ENCODE data around the gene RNU6-9. TPM values are rescaled to one million over a fixed set of nuclear protein-coding genes. Genes with fewer than 3 reads are reported as not detected.

Gene RNU6-9
- not detected for total RNA-seq

DNA sequence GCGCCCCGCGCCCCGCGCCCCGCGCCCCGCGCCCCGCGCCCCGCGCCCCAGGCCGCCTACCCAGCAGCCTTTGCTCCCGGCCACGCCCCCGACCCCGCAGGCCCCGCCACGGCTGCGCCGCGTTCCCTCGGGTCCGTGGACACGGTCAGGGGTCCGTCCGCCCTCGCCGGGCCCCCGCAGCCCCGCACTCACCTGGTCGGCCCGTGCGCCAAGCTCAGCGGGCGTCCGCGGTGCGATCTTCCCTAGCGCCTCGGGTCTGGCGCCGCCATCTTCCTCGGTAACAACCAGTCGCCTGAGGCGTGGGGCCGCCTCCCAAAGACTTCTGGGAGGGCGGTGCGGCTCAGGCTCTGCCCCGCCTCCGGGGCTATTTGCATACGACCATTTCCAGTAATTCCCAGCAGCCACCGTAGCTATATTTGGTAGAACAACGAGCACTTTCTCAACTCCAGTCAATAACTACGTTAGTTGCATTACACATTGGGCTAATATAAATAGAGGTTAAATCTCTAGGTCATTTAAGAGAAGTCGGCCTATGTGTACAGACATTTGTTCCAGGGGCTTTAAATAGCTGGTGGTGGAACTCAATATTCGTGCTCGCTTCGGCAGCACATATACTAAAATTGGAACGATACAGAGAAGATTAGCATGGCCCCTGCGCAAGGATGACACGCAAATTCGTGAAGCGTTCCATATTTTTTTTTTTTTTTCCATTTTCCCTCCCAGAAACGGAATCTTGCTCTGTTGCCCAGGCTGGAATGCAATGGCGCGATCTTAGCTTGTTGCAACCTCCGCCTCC lies at the start of gene RNU6-9, which contains the start of gene MED16:
Gene RNU6-9 (plus strand): TSS at position 591 of the 796 bp plus-strand sequence.
Gene MED16 (minus strand): TSS at position 294 of the 796 bp plus-strand sequence. CDS start 2,056 bp downstream, outside the sequence.
- Histone ChIP-seq H3K4me1 (peaks cover 6% of the 10 kb centered on the region in 2 donors), H3K27ac (peak within 1 kb of the TSS; percentile 71 to 94 (median 90)), H3K36me3 (peaks cover 5 to 6% of the 10 kb centered on the region in 2 donors), H3K4me3 (replicated peaks in 1 of 3) (peak within 1 kb of the TSS; percentile 36 to 83 (median 78)), H3K9me3 (no peaks in the 10 kb centered on the region), H3K27me3 (no peaks in the 10 kb centered on the region)
- WGBS, 2 donors, result 1 to 2% methylated on average over 24 to 25 of the region's 69 CpGs
- DNase-seq, result peak; percentile 93
- intact Hi-C loops (cut with DNase I), result no loop called here
- TF ChIP-seq POLR2A (IDR thresholded peaks at IDR 0.05), result peak in 1 of 2 donors; percentile 71
- TF ChIP-seq, protein P1, sequence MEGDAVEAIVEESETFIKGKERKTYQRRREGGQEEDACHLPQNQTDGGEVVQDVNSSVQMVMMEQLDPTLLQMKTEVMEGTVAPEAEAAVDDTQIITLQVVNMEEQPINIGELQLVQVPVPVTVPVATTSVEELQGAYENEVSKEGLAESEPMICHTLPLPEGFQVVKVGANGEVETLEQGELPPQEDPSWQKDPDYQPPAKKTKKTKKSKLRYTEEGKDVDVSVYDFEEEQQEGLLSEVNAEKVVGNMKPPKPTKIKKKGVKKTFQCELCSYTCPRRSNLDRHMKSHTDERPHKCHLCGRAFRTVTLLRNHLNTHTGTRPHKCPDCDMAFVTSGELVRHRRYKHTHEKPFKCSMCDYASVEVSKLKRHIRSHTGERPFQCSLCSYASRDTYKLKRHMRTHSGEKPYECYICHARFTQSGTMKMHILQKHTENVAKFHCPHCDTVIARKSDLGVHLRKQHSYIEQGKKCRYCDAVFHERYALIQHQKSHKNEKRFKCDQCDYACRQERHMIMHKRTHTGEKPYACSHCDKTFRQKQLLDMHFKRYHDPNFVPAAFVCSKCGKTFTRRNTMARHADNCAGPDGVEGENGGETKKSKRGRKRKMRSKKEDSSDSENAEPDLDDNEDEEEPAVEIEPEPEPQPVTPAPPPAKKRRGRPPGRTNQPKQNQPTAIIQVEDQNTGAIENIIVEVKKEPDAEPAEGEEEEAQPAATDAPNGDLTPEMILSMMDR (IDR thresholded peaks at IDR 0.05), result no peak

DNA sequence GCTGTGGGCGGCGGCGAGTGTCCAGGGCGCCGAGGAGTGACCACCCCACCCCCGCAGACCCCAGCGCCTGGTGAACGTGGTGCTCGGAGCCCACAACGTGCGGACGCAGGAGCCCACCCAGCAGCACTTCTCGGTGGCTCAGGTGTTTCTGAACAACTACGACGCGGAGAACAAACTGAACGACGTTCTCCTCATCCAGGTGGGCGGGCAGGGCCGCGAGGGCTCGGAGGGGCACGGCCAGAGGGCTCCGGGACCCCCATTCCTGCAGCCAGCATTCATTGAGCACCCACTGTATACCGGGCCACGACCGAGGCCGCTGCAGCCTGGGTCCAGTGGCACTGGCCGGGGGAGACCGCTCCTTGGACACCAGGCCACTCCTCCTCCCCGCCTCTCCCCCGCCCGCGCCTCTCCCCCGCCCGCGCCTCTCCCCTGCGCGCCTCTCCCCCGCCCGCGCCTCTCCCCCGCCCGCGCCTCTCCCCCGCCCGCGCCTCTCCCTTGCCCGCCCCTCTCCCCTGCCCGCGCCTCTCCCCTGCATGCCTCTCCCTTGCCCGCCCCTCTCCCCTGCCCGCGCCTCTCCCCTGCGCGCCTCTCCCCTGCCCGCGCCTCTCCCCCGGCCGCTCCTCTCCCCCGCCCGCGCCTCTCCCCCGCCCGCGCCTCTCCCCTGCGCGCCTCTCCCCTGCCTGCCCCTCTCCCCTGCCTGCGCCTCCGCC lies 49.3 kb upstream of the RNU6-9 start:
- Histone ChIP-seq H3K4me1 (peaks cover 14 to 19% of the 10 kb centered on the region in 2 donors), H3K9me3 (no peaks in the 10 kb centered on the region), H3K27me3 (no peaks in the 10 kb centered on the region), H3K4me3 (replicated peaks in 1 of 3) (peak overlapping the region in 1 of 3 donors; percentile 5), H3K27ac (no peak overlapping the region), H3K36me3 (no peaks in the 10 kb centered on the region)
- no peak for TF ChIP-seq POLR2A (IDR thresholded peaks at IDR 0.05)
- TF ChIP-seq, protein P1 (IDR thresholded peaks at IDR 0.05), result no peak
- DNase-seq, result no peak
- 26 to 41% methylated on average over 17 to 27 of the region's 70 CpGs for WGBS, 2 donors
- intact Hi-C loops (cut with DNase I), result no loop called here

GRCh38 chr19:844546-844971 lies 48.7 kb upstream of the RNU6-9 start:
- Histone ChIP-seq H3K4me3 (replicated peaks in 1 of 3) (no peak overlapping the region), H3K27me3 (no peaks in the 10 kb centered on the region), H3K36me3 (no peaks in the 10 kb centered on the region), H3K27ac (no peak overlapping the region), H3K9me3 (no peaks in the 10 kb centered on the region), H3K4me1 (peaks cover 14 to 19% of the 10 kb centered on the region in 2 donors)
- TF ChIP-seq, protein P1 (IDR thresholded peaks at IDR 0.05), result no peak
- TF ChIP-seq POLR2A (IDR thresholded peaks at IDR 0.05), result no peak
- 27 to 50% methylated on average over 7 to 8 of the region's 11 CpGs for WGBS, 2 donors
- intact Hi-C loops (cut with DNase I), result no loop called here
- DNase-seq, result peak; percentile 26 to 40

- intact Hi-C loops (cut with DNase I), result no loop called here
- no peaks in the 10 kb centered on the region for H3K9me3 ChIP-seq
- peaks cover 23 to 28% of the 10 kb centered on the region in 2 donors for H3K4me1 ChIP-seq
- no peaks in the 10 kb centered on the region for H3K36me3 ChIP-seq
- TF ChIP-seq POLR2A (IDR thresholded peaks at IDR 0.05), result no peak
- TF ChIP-seq, protein P1 (IDR thresholded peaks at IDR 0.05), result no peak
- no peak overlapping the region for H3K4me3 ChIP-seq (replicated peaks in 1 of 3)
- no peak overlapping the region for H3K27ac ChIP-seq
- H3K27me3 ChIP-seq, result no peaks in the 10 kb centered on the region
- 72 to 75% methylated on average over 35 to 36 of the region's 37 CpGs for WGBS, 2 donors
- DNase-seq, result no peak
These were observed 47.4 kb upstream of the RNU6-9 start for GRCh38 chr19:845707-846521.
